Stimulated activated CD4-positive, alpha-beta T cell treated with anti-CD3 and anti-CD28 coated beads, Interleukin-15, amount 100 ng/mL, for 1 hour (primary cell): Measurements from ENCODE around the gene JTB.
"Not testable (repeated sequence)": the region's sequence is repeated elsewhere in the genome, so short reads cannot be mapped to it uniquely, and the experiment has no call there.

ENCODE experiments used
- DNase-seq, 2 donors: peaks; one replicate each; pipeline ENCODE4 v3.0.0-alpha.2; 2020; ENCODE audit warnings: low read depth in 1 of 2, low spot score in 1 of 2

Gene JTB

DNA sequence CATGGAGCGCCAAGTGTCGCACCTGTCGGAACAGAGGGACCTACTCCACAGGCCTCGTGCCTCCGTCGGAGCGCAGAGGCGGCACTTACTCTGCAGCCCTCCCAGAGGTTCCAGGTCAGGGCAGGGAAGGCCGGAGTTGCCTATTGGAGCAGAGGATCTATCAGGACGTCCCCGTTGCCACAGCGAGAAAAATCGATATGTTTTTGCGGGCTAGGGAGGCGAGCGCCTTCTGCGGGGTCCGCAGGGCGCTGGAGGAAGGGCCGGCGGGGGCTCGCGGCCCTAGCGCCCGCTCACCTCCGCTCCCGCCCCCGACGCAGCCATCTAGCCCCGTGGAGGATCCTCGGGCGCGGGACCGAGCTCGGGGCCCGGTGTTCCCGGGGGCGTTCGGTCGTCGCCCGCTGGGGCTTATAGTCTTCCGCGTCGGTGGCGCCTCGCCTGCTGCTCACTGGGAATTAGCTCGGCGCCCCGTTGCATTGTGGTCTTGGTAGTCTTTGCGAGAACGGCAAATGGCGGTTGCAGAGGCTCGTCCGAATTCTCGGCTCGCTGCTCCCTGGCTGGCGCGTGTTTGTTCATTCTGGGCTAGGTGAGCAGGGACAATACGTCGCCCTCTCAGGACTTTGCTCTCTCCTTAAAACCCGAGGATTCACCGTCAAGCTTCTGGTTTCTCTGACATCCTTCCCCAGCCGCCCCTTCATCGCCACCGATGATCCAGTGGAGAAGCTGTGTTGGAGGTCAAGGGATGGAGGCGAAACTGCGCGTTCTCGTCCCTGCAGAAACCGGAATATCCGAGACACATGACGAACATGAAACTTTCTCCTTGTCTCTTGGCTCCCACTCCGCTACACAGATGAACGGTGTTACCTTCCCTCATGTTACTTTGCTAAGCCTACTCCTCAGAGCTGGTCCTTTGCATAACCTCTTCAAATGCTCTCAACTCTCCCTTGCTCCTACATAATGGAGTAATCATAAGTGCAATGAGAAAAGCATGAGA is at the start of gene JTB:
JTB (minus strand) TSS at position 425 of the 991 bp plus-strand sequence; CDS start at position 3, 422 bp downstream.
- DNase-seq = peak; percentile 63 to 73

- no peak for DNase-seq
Measured at GRCh38 chr1:154019940-154020339, 42.5 kb upstream of the JTB start.

- no peak for DNase-seq
Measured at GRCh38 chr1:154019269-154019668, 41.8 kb upstream of the JTB start.

DNA sequence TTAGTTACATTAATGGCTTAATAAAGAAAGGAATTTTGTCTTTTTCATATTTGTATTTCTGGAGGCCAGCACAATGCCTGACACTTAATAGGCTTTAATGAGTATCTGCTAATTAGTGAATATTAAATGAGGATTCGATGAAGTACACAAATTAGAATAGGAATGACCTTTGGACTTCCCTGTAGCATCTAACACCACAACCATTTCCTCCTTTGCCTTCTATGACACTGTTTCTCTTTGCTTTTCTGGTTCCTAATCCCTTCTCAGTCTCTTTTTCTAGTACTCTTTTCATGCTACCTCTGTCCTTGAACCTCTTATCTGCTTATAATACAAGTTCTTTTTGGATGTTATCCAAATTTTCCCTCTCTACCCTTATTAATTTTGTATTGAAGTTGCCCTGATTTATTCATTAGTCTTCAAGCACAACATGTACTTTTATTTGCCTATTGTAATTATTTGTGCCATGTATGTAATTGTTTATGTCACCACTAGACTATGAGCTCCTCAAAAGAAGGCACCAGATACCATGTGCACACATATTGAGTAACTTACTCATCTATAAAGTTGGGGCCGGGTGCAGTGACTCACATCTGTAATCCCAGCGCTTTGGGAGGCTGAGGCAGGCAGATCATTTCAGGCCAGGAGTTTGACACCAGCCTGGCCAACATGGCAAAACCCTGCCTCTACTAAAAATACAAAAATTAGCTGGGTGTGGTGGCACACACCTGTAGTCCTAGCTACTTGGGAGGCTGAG is 36.9 kb upstream of the JTB start:
- no peak for DNase-seq

DNA sequence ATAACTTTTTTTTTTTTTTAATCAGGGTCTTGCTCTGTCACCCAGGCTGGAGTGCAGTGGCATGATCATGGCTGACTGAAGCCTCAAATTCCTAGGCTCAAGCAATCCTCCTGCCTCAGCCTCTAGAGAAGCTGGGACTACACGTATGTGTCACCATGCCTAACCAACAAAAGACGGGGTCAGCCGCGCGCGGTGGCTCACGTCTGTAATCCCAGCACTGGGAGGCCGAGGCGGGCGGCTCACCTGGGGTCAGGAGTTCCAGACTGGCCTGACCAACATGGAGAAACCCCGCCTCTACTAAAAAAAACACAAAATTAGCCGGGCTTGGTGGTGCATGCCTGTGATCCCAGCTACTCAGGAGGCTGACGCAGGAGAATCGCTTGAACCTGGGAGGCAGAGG is 35.1 kb upstream of the JTB start:
- DNase-seq = not testable (repeated sequence)

DNA sequence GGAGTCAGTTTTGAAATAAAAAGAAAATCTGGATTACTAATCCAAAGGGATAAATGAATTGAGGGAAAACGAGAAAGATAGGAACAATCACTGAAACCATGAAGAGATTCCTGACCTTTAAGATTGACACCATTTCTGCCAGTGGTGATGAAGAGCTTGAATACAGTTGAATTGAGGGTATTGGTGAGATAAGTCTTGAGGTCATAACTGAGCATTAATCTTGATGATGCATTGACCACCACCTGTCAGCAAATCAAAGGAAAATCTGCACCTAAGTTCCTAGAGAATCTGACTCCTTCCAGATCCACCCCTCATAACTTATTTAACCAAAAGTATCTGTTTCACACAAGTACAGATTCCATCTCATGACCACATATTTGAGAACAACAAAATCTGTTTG is 34.7 kb upstream of the JTB start:
- DNase-seq = no peak

- no peak for DNase-seq
Measured at GRCh38 chr1:154006136-154006535, 28.7 kb upstream of the JTB start.

DNA sequence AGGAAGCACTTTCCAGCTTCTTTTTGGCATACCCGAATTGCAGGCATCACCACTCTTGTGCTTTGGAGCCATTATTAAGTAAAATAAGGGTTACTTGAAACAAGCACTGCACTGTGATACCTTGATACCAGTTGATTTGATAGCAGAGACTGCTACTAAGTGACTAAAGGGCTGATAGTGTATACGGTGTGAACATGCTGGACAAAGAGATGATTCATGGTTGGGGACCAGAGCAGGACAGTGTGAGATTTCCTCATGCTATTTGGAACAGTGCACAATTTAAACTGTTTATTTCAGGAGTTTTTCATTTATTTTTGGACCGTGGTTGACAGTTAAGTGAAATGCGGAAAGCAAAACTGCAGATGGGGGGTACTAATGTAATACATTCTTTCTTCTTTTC is 22.9 kb upstream of the JTB start:
- DNase-seq = no peak

- DNase-seq = not testable (repeated sequence)
Measured at GRCh38 chr1:153996882-153997281, 19.4 kb upstream of the JTB start.

DNA sequence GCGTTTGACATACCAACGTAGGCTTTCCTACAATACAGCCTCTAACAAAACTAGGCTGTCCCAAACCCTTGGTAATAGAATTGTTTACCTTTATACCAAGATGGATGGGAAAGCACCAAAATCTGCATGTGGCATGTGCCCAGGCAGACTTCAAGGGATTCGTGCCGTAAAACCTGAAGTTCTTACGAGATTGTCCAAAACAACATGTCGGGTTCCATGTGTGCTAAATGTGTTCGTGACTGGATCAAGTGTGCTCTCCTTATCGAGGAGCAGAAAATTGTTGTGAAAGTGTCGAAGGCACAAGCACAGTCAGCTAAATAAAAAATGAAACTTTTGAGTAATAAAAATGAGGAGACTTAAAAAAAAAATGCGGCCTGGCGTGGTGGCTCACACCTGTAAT is 18.2 kb upstream of the JTB start:
- no peak for DNase-seq

GRCh38 chr1:153995202-153995601 is 17.7 kb upstream of the JTB start:
- DNase-seq = no peak

DNA sequence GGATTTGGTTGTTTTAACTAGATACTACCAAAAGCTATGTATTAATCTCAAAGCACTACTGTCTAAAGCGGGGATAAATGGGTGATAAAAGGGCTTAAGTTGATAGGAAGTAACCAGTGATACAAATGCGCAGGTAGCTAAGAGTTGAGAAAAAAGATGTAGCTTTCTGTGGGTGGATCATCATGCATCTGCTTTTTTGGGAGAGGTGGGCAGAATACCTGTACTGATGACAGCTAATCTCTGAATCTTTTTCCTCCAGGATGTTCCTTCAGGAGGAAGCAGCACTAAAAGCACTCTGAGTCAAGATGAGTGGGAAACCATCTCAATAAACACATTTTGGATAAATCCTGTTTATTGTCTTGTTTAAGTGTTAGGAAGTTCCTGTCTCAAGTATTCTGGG is 14.3 kb upstream of the JTB start:
- no peak for DNase-seq

GRCh38 chr1:153991151-153991630 is 13.7 kb upstream of the JTB start:
- no peak for DNase-seq

DNA sequence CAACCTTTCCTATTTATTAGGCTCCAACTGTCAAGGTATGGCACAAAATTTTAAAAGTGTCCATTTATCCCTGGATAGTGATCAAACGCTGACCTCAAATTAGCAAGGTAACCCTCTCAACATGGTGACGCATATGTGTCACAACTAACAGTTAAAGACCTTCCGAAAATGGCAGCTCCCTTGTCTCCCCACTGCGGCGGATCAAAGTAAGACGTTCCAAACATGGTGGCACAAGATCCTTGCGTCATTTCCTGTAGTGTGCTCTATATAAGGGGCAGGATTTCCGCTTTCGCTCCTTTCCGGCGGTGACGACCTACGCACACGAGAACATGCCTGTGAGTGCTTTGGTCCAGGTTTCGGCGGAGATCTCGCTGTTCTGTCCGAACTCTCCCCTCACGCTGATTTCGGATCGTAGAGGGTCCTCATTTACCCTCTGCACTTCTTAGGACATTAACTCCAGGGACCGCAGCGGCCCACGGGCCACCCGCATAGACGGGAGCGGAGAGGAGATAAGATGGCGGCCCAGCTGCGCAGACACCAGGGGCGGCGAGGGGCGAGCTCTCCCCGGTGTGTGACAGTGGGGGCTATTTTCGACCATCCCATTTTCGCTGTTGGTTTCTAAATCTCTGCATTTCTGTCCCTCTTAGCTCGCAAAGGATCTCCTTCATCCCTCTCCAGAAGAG is 13.1 kb upstream of the JTB start, which contains the start of gene RPS27:
RPS27 (plus strand) TSS at position 295 of the 683 bp plus-strand sequence; CDS start at position 330, 35 bp downstream.
- peak; percentile 58 to 78 for DNase-seq

- DNase-seq = no peak
Measured at GRCh38 chr1:153987621-153988020, 10.1 kb upstream of the JTB start.

- no peak for DNase-seq
Measured at GRCh38 chr1:153985941-153986761, 8.7 kb upstream of the JTB start, which contains the start of gene RAB13. Gene RAB13, minus strand, starts transcription at chr1:153986339. Its CDS starts 103 bp downstream, at chr1:153986236.

GRCh38 chr1:153985341-153985912 is 8.0 kb upstream of the JTB start:
- peak in 1 of 2 donors; percentile 33 for DNase-seq

DNA sequence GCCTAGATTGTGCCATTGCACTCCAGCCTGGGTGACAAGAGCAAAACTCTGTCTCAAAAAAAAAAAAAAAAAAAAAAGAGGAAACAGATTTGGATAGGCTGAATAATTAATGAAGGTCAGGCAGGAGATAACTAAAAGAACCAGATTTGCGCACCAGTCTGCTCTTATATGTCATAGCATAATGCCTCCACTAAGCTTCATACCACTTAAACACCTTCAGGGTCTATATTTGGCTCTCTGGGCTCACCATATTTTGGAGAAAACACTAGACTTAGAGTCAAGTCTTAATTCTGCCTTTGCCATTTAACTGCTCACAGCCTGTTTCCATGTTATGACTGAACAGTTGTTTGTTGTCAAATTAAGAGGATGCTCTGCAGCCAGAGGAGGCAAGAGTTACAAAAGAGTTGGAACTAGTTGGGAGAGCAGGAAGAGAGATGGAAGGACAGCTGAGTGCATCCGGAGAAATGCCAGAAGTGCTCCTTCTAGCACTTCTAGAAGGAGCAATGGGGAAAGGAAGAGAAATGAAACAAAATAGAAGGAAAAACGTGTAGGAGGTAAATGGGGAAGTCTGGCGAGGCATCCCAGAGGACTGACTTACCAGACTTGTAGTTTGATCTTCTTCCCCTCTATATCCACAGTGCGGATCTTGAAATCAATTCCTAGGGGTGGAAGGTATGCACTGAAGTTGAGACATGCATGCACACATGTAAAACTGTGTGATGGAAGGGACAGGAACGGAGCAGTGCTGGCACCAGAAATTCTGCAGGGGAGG is 6.8 kb upstream of the JTB start:
- DNase-seq = no peak

GRCh38 chr1:153981735-153982134 is 4.3 kb upstream of the JTB start:
- DNase-seq = not testable (repeated sequence)
